ENCODE measurements around the gene SMYD3. TPM values are rescaled to one million over a fixed set of nuclear protein-coding genes. Genes with fewer than 3 reads are reported as not detected.

SMYD3 gene
- total RNA-seq, 1 donor from 2014 or later = 0.32 TPM

- no peak overlapping the region for H3K27ac ChIP-seq
- intact Hi-C loops (cut with DNase I) = no loop called here
- no peaks in the 10 kb centered on the region for H3K4me1 ChIP-seq
- H3K9me3 ChIP-seq = no peaks in the 10 kb centered on the region
- H3K4me3 ChIP-seq = no peak overlapping the region
- H3K27me3 ChIP-seq = no peaks in the 10 kb centered on the region
- no peak for DNase-seq (ENCODE audit: low spot score in 2 of 2)
- no peaks in the 10 kb centered on the region for H3K36me3 ChIP-seq
- no peak for TF ChIP-seq CTCF (IDR thresholded peaks at IDR 0.05)
Observed at GRCh38 chr1:246483569-246483933, 23.5 kb downstream of the SMYD3 start.

GRCh38 chr1:246482805-246483568 is 24.1 kb downstream of the SMYD3 start:
- H3K4me1 ChIP-seq = no peaks in the 10 kb centered on the region
- H3K9me3 ChIP-seq = no peaks in the 10 kb centered on the region
- intact Hi-C loops (cut with DNase I) = no loop called here
- no peak for TF ChIP-seq CTCF (IDR thresholded peaks at IDR 0.05)
- no peaks in the 10 kb centered on the region for H3K27me3 ChIP-seq
- no peak overlapping the region for H3K27ac ChIP-seq
- H3K4me3 ChIP-seq = no peak overlapping the region
- H3K36me3 ChIP-seq = no peaks in the 10 kb centered on the region
- DNase-seq (ENCODE audit: low spot score in 2 of 2) = no peak

- DNase-seq (ENCODE audit: low spot score in 2 of 2) = no peak
- Histone ChIP-seq H3K4me3 (no peak overlapping the region), H3K27ac (no peak overlapping the region), H3K9me3 (no peaks in the 10 kb centered on the region), H3K4me1 (no peaks in the 10 kb centered on the region), H3K36me3 (no peaks in the 10 kb centered on the region), H3K27me3 (no peaks in the 10 kb centered on the region)
- intact Hi-C loops (cut with DNase I) = no loop called here
- TF ChIP-seq CTCF (IDR thresholded peaks at IDR 0.05) = no peak
Observed at GRCh38 chr1:246479061-246479460, 28.0 kb downstream of the SMYD3 start.

GRCh38 chr1:246477634-246478033 is 29.4 kb downstream of the SMYD3 start:
- H3K36me3 ChIP-seq = no peaks in the 10 kb centered on the region
- no peak for DNase-seq (ENCODE audit: low spot score in 2 of 2)
- H3K27me3 ChIP-seq = no peaks in the 10 kb centered on the region
- H3K27ac ChIP-seq = no peak overlapping the region
- intact Hi-C loops (cut with DNase I) = no loop called here
- H3K4me1 ChIP-seq = no peaks in the 10 kb centered on the region
- H3K9me3 ChIP-seq = no peaks in the 10 kb centered on the region
- TF ChIP-seq CTCF (IDR thresholded peaks at IDR 0.05) = no peak
- H3K4me3 ChIP-seq = no peak overlapping the region

- Histone ChIP-seq H3K9me3 (no peaks in the 10 kb centered on the region), H3K27me3 (no peaks in the 10 kb centered on the region), H3K27ac (no peak overlapping the region), H3K4me3 (no peak overlapping the region), H3K4me1 (no peaks in the 10 kb centered on the region), H3K36me3 (no peaks in the 10 kb centered on the region)
- TF ChIP-seq CTCF (IDR thresholded peaks at IDR 0.05) = no peak
- DNase-seq (ENCODE audit: low spot score in 2 of 2) = no peak
- intact Hi-C loops (cut with DNase I) = no loop called here
Observed at GRCh38 chr1:246476771-246477170, 30.3 kb downstream of the SMYD3 start.

GRCh38 chr1:246471688-246472087 is 35.4 kb downstream of the SMYD3 start:
- no peaks in the 10 kb centered on the region for H3K27me3 ChIP-seq
- intact Hi-C loops (cut with DNase I) = no loop called here
- H3K9me3 ChIP-seq = no peaks in the 10 kb centered on the region
- no peak for DNase-seq (ENCODE audit: low spot score in 2 of 2)
- H3K4me1 ChIP-seq = no peaks in the 10 kb centered on the region
- no peak overlapping the region for H3K27ac ChIP-seq
- no peak overlapping the region for H3K4me3 ChIP-seq
- no peaks in the 10 kb centered on the region for H3K36me3 ChIP-seq
- TF ChIP-seq CTCF (IDR thresholded peaks at IDR 0.05) = no peak
